ENCODE results near the gene RBMS2.

DNA sequence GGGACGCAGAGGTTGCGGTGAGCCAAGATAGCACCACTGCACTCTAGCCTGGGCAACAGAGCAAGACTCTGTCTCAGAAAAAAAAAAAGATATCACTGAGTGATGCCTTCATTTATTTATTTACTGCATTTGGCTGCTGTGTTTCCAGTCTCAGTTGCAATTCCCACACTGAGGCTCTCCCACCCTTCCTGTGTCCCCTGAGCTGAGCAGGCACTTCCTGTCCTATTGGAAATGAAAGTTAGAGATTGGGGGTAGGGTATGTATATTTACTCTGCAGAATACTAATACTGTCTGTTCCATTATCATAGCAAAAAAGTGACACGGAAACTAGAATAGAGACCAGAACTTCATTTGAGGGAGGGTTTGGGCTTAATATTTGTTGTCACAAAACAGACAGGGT is 1.6 kb upstream of the RBMS2 start:
- TF ChIP-seq, protein P1, sequence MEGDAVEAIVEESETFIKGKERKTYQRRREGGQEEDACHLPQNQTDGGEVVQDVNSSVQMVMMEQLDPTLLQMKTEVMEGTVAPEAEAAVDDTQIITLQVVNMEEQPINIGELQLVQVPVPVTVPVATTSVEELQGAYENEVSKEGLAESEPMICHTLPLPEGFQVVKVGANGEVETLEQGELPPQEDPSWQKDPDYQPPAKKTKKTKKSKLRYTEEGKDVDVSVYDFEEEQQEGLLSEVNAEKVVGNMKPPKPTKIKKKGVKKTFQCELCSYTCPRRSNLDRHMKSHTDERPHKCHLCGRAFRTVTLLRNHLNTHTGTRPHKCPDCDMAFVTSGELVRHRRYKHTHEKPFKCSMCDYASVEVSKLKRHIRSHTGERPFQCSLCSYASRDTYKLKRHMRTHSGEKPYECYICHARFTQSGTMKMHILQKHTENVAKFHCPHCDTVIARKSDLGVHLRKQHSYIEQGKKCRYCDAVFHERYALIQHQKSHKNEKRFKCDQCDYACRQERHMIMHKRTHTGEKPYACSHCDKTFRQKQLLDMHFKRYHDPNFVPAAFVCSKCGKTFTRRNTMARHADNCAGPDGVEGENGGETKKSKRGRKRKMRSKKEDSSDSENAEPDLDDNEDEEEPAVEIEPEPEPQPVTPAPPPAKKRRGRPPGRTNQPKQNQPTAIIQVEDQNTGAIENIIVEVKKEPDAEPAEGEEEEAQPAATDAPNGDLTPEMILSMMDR (IDR thresholded peaks at IDR 0.05) = no peak
- no peak for TF ChIP-seq POLR2AphosphoS5 (IDR thresholded peaks at IDR 0.05; ENCODE audit: insufficient read depth in 1 of 2, low read depth in 1 of 2)

Data from vagina (tissue), 2 donors.